K562 (cell line): ENCODE results near the gene RARRES1. TPM values are rescaled to one million over a fixed set of nuclear protein-coding genes. Genes with fewer than 3 reads are reported as not detected.
A peak's percentile ranks its signal among the peaks of the same experiment; 100 is the strongest.

Source experiments
- ATAC-seq: fragments of 200-7000 bp; cut with Tn5 transposase; 3 replicates; pipeline ENCODE4 v1.9.1; 2020; ENCODE audit warnings: moderate library complexity
- BruUV-seq: library from RNA; stranded (reverse); fragments of 400-500 nt; replicated peaks from 2 replicates; lab custom pipeline; 2021; lab: Mats Ljungman, UMichigan
- CTCF ChIA-PET: fragments of 300-600 bp; formaldehyde crosslinking; extraction: SDS; loops from one replicate; lab custom pipeline; 2021; ENCODE audit warnings: low intra/inter-chr PET ratio; lab: Yijun Ruan, JAX
- POLR2A ChIA-PET: fragments of 300-600, 350-650 bp; sonication (Branson Sonifier 250); formaldehyde crosslinking; extraction: SDS; loops from one replicate; lab custom pipeline; 2021; ENCODE audit warnings: antibody characterized with exemption, inconsistent platforms; lab: Yijun Ruan, JAX
- DNase-seq, 4 experiments: peaks; one replicate each; pipeline versions ENCODE4 v3.0.0 to v3.0.0-alpha.2; 2011 to 2018; ENCODE audit warnings: low spot score in 3 of 4, mixed read lengths in 3 of 4; ENCODE audit errors: extremely low read depth in 1 of 4
- FAIRE-seq: peaks from 2 replicates; lab custom pipeline; 2011; peaks lifted over from hg19 to GRCh38; lab: Jason Lieb, UNC
- H2AFZ ChIP-seq: 2 replicates; pipeline ENCODE4 v1.6.0; 2011; ENCODE audit warnings: low read depth, low read length, control low read depth, inconsistent platforms
- H3K27ac ChIP-seq: fragments of 200-600 bp; 3 replicates; pipeline ENCODE4 v1.8.0; 2011; ENCODE audit warnings: low read depth, mild to moderate bottlenecking, control low read depth, inconsistent platforms, low read length, moderate library complexity, mixed read lengths; ENCODE audit errors: extremely low read depth
- H3K27me3 ChIP-seq, 2 experiments: fragments of 300-600 bp in 1 of 2; 2 replicates in 1 of 2; 3 replicates in 1 of 2; pipeline versions ENCODE4 v1.6.0 to v1.8.0; 2011; ENCODE audit warnings: inconsistent platforms in 2 of 2, low read length in 2 of 2, mild to moderate bottlenecking in 1 of 2, mixed read lengths in 1 of 2, moderate library complexity in 1 of 2; ENCODE audit not compliant: control insufficient read depth in 2 of 2, insufficient read depth in 2 of 2
- H3K36me3 ChIP-seq: fragments of 300-600 bp; 3 replicates; pipeline ENCODE4 v1.8.0; 2011; ENCODE audit warnings: mild to moderate bottlenecking, low read length, inconsistent platforms; ENCODE audit not compliant: control insufficient read depth, insufficient read depth
- H3K4me1 ChIP-seq, 2 experiments: fragments of 200-600 bp in 1 of 2; replicated peaks in 1 of 2; 2 replicates in 1 of 2; 3 replicates in 1 of 2; pipeline versions ENCODE4 v1.5.1 to v1.8.0; 2011; ENCODE audit warnings: inconsistent platforms in 2 of 2, low read length in 2 of 2, mild to moderate bottlenecking in 1 of 2, mixed read lengths in 1 of 2, moderate library complexity in 1 of 2; ENCODE audit not compliant: control insufficient read depth in 2 of 2, insufficient read depth in 2 of 2
- H3K4me2 ChIP-seq: 2 replicates; pipeline ENCODE4 v1.6.1; 2011; ENCODE audit warnings: low read length, control low read depth, inconsistent platforms, mixed read lengths; ENCODE audit not compliant: insufficient read depth
- H3K4me3 ChIP-seq: fragments of 200-600 bp; sonication (generic), shearing (Covaris generic); 2 replicates; pipeline ENCODE4 v1.5.1; 2016; ENCODE audit warnings: control low read depth, inconsistent platforms
- H3K79me2 ChIP-seq: fragments of 200-600 bp; 3 replicates; pipeline ENCODE4 v1.8.0; 2011; ENCODE audit warnings: low read length, inconsistent platforms; ENCODE audit not compliant: control insufficient read depth, insufficient read depth
- H3K9ac ChIP-seq, 2 experiments: 2 replicates each; pipeline versions ENCODE4 v1.6.0 to v1.6.1; 2011; ENCODE audit warnings: low read depth in 2 of 2, low read length in 2 of 2, control low read depth in 1 of 2, inconsistent platforms in 1 of 2, mild to moderate bottlenecking in 1 of 2, mixed read lengths in 1 of 2; ENCODE audit not compliant: insufficient read depth in 1 of 2
- H3K9me1 ChIP-seq: one replicate; pipeline ENCODE4 v1.6.0; 2011; ENCODE audit warnings: inconsistent platforms, mild to moderate bottlenecking, low read length, moderate library complexity; ENCODE audit not compliant: control insufficient read depth, insufficient read depth
- H3K9me3 ChIP-seq: replicated peaks from 2 replicates; pipeline ENCODE4 v1.5.1; 2011; ENCODE audit warnings: low read depth, low read length, inconsistent platforms; ENCODE audit not compliant: control insufficient read depth, insufficient read depth
- H4K20me1 ChIP-seq: replicated peaks from 2 replicates; pipeline ENCODE4 v1.6.1; 2011; ENCODE audit warnings: low read length, inconsistent platforms, mixed read lengths; ENCODE audit not compliant: control insufficient read depth, insufficient read depth
- CBFA2T2 ChIP-seq: fragments of 450-650 bp; conservative IDR thresholded peaks from 2 replicates; pipeline ENCODE4 v1.6.1; 2017; ENCODE audit warnings: mild to moderate bottlenecking
- GATAD2A ChIP-seq: fragments of 450-650 bp; IDR thresholded peaks from 2 replicates; pipeline ENCODE4 v1.6.1; 2017
- RFX1 ChIP-seq: fragments of 450-650 bp; IDR thresholded peaks from 2 replicates; pipeline ENCODE4 v1.6.1; 2016; ENCODE audit warnings: mild to moderate bottlenecking, moderate library complexity
- SOX6 ChIP-seq: fragments of 450-650 bp; IDR thresholded peaks from 2 replicates; pipeline ENCODE4 v1.6.1; 2014; ENCODE audit warnings: mild to moderate bottlenecking
- XRCC4 ChIP-seq: IDR thresholded peaks from one replicate; pipeline ENCODE4 v1.6.1; 2011; ENCODE audit not compliant: insufficient read depth, insufficient read length; ENCODE audit errors: extremely low read depth
- ZNF347 ChIP-seq: fragments of 450-650 bp; formaldehyde crosslinking; IDR thresholded peaks from 2 replicates; pipeline ENCODE4 v1.4.0; 2020; ENCODE audit warnings: low read depth, mild to moderate bottlenecking, moderate library complexity
- WGBS: fragments of 100-300 bp; shearing (Covaris generic); methylation state at CpG from one replicate; pipeline ENCODE4 v1.1.6; 2016; ENCODE audit warnings: low coverage, mixed read lengths; ENCODE audit not compliant: insufficient coverage; ENCODE audit errors: missing lambda C conversion rate; 5-methylcytosine and 5-hydroxymethylcytosine counted together
- in situ Hi-C: fragments of 300-500 bp; cut with MboI; formaldehyde crosslinking; loops from 4 replicates; pipeline ENCODE4 v1.15.0; 2018; ENCODE audit warnings: inconsistent platforms, mixed read lengths
- intact Hi-C: fragments of 100-400 bp; cut with micrococcal nuclease; formaldehyde crosslinking; loops from 2 replicates; pipeline ENCODE4 v1.14.2; 2022
- polyA plus RNA-seq, 8 experiments: library from polyadenylated mRNA; depleted of rRNA in 4 of 8; stranded (reverse) in 5 of 8; unstranded in 3 of 8; fragments of >200 nt; fragmentation: Nextera tagmentation in 2 of 8; fragmentation: Illumina TruSeq in 1 of 8; extraction: Ambion mirVana in 2 of 8; extraction: Trizol in 1 of 8; gene quantifications; 2 replicates each; pipeline versions ENCODE4 v1.2.1 to v1.2.3, GENCODE V29; 2011 to 2014; ENCODE audit warnings: inconsistent platforms in 1 of 8, missing spikeins in 1 of 8
- total RNA-seq, 7 experiments: library from RNA; depleted of rRNA in 6 of 7; stranded (reverse); fragments of >200 nt in 6 of 7; fragmentation: Illumina TruSeq in 2 of 7; extraction: Trizol in 2 of 7; gene quantifications; 2 replicates each; pipeline versions ENCODE4 v1.2.1 to v1.2.3, GENCODE V29; 2011 to 2021; ENCODE audit warnings: low replicate concordance in 1 of 7
- TF ChIP-seq, protein P1 (sequence below): fragments of 450-650 bp; formaldehyde crosslinking; conservative IDR thresholded peaks from 2 replicates; pipeline ENCODE4 v1.4.0; 2022; ENCODE audit warnings: mild to moderate bottlenecking, missing genetic modification characterization

RARRES1 gene
- total and polyA plus RNA-seq, 9 of the 15 experiments (the other 6 are each of a cell fraction or from before 2014, with no cell fraction given): not detected

DNA sequence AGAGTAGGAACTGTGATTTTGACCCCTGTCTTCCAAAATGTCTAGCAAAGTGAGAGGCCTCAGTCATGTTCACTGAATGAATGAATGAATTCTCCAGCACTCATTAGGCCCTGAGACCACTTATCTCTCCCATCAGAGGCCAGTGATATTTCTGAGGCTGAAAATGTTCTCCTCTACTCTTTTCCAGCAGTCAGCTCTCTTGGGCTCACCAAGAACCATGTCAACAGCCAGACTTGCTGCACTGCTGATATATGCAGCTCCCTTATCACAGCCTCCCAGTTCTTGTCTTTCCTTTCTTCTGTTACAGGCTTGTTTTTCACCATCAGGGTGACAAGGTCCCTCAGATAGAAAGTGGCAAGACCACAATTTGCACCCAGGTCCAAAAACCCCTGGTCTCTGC lies 40.9 kb upstream of the RARRES1 start (continued):
- peak; percentile 76 for TF ChIP-seq CBFA2T2

DNA sequence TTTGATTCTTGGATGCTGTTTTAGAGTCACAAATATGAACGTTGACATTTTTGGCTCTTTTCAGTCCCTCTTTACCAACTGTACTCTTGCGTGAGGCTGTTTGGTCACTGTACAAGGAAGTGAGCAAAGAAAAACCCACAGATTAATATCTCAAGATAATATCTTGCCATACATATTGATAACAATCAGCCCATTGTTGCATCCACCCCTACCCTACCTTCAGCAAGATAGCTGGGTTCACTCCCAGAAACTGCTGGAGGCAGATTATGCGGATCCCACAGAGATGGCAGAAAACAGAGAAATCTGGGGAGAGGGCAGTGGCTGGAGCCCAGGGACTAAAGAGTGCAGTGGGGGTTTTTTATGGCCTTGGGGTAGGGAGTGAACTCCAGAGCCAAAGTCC lies 39.7 kb upstream of the RARRES1 start:
- Histone ChIP-seq H3K4me2 (no peak overlapping the region), H3K9ac (no peak overlapping the region), H3K27ac (no peak overlapping the region), H2AFZ (no peak overlapping the region; the same call in 1 of the 2 replicates), H3K79me2 (no peaks in the 10 kb centered on the region), H3K4me3 (no peak overlapping the region), H3K4me1 (peaks cover 18 to 52% of the 10 kb centered on the region in 2 experiments; a peak in 4 of 5 replicates), H4K20me1 (no peaks in the 10 kb centered on the region), H3K9me1 (no peaks in the 10 kb centered on the region)
- intact Hi-C loops: no loop called here
- no peak for DNase-seq
- FAIRE-seq: no peak
- no peak for ATAC-seq
- POLR2A ChIA-PET: interaction anchor here (0.8 kb wide), 1 partner anchor 36 kb away, joined by 4 read pairs; no protein-coding TSS in a partner anchor
- 58% methylated on average over 3 of the region's 3 CpGs for WGBS
- in situ Hi-C loops: no loop called here
- BruUV-seq: no TSS peak
- no peak for TF ChIP-seq RFX1
- TF ChIP-seq ZNF347: no peak
- no peak for TF ChIP-seq XRCC4
- no peak for TF ChIP-seq GATAD2A
- TF ChIP-seq, protein P1, sequence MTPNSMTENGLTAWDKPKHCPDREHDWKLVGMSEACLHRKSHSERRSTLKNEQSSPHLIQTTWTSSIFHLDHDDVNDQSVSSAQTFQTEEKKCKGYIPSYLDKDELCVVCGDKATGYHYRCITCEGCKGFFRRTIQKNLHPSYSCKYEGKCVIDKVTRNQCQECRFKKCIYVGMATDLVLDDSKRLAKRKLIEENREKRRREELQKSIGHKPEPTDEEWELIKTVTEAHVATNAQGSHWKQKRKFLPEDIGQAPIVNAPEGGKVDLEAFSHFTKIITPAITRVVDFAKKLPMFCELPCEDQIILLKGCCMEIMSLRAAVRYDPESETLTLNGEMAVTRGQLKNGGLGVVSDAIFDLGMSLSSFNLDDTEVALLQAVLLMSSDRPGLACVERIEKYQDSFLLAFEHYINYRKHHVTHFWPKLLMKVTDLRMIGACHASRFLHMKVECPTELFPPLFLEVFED (CRISPR knock-in tag): no peak
- TF ChIP-seq SOX6: 0 out of 2 replicates have a peak, but pooled peaks have one; percentile 58
- TF ChIP-seq, all 486 proteins: peak for 1
- CTCF ChIA-PET: no interaction called here
- Histone ChIP-seq H3K9me3 (no peaks in the 10 kb centered on the region), H3K27me3 (no peaks in the 10 kb centered on the region), H3K36me3 (no peaks in the 10 kb centered on the region; the same call in 2 of the 3 replicates)
